GM19240 (cell line): ENCODE data around the gene SULT2B1.
A peak's percentile ranks its signal among the peaks of the same experiment; 100 is the strongest.
"Not testable (repeated sequence)": the region's sequence is repeated elsewhere in the genome, so short reads cannot be mapped to it uniquely, and the experiment has no call there.

Source experiments
- DNase-seq: peaks from one replicate; pipeline ENCODE4 v3.0.0; 2011; ENCODE audit warnings: low spot score; ENCODE audit not compliant: insufficient read length

The SULT2B1 gene

DNA sequence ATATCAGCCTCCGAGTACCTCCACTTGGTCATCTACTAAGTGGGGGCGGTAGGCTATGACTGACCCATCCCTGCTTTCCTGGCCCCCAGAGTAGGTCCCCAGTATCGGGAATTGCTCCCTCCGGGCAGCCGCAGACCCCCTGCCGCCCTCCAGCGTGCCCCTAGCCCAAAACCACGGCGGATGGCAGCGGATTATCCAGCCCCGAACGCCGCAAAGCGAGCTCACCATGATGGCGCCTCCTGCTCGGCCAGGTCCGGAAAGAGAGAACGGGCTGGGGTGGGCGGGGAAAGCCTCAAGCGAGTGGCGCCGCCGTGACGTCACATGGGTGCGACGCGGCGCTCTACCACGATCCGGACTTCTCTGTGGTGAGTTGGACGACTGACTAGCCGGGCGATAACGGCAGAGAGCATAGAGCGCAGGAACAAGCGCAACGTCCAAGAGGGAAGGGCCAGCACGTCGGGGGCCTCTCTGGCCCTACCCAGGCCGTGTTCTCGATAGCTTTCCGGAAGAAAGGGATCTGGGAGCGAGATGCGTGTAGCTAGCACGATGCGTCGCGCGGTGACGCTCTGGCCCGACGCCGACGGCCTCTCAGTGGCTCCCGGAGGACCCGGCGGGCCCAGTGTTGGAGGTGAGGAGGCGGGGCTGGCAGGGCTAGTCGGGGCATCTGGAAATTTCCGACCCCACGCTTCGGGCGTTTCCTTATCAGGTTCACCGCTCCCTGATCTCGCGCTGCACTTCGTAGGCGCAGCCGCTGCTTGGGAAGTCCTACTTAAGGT is 67.1 kb downstream of the SULT2B1 start, which contains the start of the genes RPL18 and SPHK2:
Gene RPL18, minus strand, starts transcription at position 263 of the 776 bp plus-strand sequence. Its CDS starts 35 bp downstream, at position 228.
Gene SPHK2, plus strand, starts transcription at position 591 of the 776 bp plus-strand sequence. CDS start 1,009 bp downstream, outside the sequence.
- peak; percentile 98 for DNase-seq

DNA sequence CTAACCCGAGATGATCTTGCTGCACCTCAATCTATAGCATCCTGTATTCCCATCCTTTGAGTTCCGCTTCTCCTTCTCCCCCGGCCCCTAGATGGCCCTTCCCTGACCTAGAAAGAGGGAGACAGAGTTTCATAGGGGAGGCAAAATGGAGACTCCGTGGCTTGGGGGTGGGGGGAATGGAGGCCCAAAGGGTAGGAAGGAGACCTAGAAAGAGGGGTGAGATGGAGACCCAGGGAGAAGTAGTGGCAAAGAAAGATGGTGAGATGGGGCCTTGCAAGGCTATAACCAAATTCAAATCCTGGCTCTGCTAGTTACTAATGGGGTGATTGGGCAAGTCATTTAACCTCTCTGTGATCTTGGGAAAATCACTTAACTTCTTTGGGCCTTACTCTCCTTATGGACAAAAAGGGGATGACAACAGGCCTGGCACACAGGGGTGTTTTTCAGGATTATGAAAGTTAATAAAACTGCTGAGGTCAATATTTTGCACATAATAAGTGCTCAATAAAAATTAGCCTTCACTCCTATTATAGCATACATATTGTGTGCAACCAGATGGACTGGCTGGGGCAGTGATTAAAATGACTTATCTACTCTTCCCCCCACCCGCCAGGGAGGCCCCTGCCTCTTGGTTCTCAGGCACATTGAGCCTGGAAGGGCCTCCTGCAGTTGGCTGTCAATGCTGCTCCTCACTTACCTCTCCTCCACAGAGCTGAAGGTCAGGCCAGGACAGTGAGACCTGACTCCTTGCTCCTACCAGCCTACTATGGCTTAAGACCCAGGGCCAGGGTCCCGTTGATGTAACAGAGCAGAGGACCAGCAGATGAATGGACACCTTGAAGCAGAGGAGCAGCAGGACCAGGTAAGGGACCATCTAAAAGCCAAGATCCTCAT is 68.0 kb downstream of the SULT2B1 start:
- no peak for DNase-seq

DNA sequence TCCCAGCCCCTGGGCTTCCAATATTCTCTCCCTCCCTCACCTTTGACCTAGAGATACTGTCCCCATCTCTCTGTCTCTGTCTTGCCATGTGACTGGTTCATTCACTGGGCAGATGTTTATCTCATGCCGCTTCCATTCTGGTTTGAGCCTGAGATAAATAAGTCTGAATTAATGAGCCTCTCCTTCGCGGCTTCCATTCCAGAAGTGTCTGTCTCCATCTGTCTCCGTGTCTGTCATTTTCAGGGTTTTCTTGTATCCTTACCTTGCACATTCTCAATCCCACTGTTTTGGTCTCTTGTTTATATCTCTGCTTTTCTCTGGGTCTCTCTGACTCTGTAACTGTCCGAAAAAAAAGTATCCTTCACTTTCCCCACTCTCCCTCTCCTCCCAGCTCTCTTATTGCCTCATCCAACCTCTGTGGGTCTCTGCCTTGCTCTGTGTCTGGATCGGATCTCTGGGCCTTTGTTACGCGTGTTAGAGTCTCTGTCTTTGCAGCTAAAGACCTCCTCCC is 71.6 kb downstream of the SULT2B1 start:
- DNase-seq: no peak

DNA sequence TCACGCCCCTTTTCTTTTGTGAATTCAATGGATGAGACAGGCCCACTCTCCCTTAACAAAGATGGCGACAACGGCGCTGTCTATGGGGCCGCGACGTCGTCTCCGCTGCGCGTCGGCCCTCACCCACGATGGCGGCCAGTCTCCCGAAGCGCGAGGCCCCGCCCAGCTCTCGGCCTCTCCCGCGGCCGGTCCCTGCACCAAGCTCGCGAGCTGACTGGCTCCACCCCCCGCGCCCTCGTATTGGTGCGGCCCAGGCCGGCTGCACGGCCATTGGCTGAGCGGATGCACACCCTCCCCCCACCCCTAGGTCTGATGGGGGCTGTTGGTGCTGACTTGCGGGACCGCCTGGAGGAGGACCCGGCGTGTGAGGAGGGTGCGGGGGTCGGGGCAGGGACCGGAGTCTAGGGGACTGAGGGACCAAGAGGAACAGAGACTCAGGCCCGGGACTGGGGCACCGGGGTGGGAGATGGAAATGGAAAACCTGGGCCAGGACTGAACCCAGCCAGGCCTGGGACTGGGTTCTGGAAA is 72.2 kb downstream of the SULT2B1 start:
- DNase-seq: peak; percentile 91

DNA sequence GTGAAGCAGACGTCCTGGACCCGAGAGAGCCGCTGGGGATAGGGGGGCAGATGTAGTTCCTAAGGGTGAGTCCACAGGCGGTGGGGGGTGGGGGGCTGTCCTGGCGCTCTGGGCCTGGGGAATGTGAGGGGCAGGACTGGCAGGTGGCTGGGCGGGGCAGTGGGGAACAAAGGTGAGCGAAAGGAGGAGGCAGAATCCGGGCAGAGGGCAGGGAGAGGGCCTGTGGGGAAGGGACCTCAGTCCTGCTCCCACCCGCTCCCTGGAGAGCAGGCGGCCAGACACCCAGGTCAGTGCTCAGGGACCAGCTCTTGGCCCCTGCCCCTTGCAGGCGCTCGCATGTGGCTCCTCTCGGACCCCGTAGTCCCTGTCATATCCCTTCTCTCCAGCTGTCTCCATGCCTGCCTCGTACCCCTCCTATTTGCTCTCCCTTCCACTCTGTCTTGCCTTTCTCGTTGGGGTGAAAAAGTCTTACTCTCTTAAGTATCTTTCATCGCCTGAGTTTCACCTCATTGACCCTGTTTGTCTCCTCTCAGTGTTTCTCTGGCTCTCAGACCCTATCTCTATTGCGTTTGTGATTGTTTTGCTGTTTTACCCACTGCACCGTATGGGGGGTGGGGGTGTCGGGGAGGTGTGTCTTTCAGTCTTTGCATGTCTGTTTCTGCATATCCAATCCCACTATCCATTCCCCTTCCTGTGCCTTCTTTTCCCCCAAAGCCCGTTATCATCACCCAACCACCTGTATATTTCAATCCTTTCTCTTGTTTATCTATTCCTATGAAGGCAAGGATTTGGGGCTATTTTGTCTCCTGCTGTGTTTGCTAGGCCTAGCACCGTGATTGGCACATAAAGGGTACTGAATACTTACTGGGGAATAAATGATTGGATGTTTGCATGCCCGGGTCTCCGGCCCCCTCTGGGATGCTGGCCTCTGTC is 73.1 kb downstream of the SULT2B1 start:
- DNase-seq: no peak

DNA sequence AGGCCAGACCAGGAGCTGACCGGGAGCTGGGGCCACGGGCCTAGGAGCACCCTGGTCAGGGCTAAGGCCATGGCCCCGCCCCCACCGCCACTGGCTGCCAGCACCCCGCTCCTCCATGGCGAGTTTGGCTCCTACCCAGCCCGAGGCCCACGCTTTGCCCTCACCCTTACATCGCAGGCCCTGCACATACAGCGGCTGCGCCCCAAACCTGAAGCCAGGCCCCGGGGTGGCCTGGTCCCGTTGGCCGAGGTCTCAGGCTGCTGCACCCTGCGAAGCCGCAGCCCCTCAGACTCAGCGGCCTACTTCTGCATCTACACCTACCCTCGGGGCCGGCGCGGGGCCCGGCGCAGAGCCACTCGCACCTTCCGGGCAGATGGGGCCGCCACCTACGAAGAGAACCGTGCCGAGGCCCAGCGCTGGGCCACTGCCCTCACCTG is 73.9 kb downstream of the SULT2B1 start:
- DNase-seq: no peak

DNA sequence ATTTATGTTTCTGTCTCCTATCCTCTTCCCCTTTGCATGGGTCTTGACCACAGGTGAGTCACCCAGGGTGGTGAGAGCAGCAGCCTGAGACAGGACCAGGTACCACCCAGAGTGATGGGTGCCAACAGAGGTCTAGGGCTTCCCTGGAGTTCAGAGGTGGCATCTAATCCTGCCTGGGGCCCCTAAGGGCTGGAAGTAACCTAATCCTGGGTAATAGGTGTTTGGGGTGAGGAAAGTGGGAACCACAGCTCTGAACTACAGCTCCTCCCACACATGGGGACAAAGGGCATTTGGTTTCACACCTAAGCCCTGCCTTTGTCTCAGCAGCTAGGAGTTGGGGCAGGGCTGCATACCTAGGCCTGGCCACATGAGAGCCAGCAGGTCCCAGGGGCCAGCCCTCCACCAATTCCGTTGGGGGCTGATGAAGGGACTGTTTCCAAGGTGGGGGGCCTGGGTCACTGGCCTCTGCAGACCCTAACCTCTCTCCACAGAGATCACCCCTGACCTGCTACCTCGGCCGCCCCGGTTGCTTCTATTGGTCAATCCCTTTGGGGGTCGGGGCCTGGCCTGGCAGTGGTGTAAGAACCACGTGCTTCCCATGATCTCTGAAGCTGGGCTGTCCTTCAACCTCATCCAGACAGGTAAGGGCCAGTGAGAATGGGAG is 75.4 kb downstream of the SULT2B1 start:
- no peak for DNase-seq

DNA sequence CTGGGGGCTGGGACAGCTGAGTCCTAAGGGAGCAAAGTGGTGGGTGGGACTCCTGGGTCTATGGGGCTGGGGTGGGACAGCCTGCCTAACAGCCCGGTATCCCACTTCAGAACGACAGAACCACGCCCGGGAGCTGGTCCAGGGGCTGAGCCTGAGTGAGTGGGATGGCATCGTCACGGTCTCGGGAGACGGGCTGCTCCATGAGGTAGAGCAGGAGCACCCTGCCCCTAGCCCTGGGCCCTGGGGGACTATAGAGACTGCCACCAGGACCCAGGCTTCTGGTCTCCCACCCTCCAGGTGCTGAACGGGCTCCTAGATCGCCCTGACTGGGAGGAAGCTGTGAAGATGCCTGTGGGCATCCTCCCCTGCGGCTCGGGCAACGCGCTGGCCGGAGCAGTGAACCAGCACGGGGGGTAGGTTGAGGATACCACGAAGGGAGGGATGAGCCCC is 75.9 kb downstream of the SULT2B1 start:
- DNase-seq: no peak

DNA sequence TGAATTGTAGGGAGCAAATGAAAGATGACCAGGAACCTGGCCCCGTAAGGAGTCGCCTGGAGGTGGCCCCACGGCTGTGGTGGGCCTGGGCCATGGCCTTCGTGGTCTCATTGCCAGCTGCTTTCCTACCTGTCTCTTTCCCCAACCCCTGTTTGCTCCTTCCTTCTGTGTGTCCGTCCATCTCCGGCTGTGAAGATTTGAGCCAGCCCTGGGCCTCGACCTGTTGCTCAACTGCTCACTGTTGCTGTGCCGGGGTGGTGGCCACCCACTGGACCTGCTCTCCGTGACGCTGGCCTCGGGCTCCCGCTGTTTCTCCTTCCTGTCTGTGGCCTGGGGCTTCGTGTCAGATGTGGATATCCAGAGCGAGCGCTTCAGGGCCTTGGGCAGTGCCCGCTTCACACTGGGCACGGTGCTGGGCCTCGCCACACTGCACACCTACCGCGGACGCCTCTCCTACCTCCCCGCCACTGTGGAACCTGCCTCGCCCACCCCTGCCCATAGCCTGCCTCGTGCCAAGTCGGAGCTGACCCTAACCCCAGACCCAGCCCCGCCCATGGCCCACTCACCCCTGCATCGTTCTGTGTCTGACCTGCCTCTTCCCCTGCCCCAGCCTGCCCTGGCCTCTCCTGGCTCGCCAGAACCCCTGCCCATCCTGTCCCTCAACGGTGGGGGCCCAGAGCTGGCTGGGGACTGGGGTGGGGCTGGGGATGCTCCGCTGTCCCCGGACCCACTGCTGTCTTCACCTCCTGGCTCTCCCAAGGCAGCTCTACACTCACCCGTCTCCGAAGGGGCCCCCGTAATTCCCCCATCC is 76.7 kb downstream of the SULT2B1 start:
- DNase-seq: no peak

DNA sequence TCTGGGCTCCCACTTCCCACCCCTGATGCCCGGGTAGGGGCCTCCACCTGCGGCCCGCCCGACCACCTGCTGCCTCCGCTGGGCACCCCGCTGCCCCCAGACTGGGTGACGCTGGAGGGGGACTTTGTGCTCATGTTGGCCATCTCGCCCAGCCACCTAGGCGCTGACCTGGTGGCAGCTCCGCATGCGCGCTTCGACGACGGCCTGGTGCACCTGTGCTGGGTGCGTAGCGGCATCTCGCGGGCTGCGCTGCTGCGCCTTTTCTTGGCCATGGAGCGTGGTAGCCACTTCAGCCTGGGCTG is 77.3 kb downstream of the SULT2B1 start:
- DNase-seq: no peak

DNA sequence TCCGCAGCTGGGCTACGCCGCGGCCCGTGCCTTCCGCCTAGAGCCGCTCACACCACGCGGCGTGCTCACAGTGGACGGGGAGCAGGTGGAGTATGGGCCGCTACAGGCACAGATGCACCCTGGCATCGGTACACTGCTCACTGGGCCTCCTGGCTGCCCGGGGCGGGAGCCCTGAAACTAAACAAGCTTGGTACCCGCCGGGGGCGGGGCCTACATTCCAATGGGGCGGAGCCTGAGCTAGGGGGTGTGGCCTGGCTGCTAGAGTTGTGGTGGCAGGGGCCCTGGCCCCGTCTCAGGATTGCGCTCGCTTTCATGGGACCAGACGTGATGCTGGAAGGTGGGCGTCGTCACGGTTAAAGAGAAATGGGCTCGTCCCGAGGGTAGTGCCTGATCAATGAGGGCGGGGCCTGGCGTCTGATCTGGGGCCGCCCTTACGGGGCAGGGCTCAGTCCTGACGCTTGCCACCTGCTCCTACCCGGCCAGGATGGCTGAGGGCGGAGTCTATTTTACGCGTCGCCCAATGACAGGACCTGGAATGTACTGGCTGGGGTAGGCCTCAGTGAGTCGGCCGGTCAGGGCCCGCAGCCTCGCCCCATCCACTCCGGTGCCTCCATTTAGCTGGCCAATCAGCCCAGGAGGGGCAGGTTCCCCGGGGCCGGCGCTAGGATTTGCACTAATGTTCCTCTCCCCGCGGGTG is 77.8 kb downstream of the SULT2B1 start:
- no peak for DNase-seq

DNA sequence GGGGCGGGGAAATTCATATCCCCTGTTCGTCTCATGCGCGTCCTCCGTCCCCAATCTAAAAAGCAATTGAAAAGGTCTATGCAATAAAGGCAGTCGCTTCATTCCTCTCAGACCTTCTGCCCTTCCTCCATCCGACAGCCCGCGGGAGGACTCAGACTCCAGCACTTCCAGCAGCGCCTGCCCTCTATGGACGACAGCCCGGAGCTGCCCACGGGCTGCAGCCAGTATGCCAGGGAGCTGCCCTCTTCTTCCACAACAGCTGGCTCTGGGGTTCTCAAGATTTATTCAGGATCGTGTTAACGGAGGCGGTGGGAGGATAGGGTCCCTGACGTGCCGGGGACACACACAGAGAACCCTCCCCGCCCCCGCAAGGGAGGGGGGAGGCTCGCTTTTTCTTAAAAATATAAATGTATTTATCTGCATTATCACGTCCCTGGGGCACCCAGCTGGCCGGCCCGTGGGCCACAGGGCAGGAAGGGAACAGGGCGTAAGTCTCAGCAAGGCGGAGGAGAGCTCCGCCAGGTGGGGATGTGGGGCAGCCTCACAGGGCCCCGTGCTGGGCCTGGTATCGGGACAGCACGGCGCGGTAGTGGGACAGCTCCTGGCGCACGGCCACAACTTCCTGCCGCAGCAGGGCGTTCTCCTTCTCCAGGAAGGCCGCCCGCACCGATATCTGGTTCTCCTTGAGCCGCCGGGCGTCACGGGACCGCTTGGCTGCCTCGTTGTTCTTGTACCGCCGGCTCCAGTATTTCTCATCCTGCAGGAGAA is 78.5 kb downstream of the SULT2B1 start:
- no peak for DNase-seq

DNA sequence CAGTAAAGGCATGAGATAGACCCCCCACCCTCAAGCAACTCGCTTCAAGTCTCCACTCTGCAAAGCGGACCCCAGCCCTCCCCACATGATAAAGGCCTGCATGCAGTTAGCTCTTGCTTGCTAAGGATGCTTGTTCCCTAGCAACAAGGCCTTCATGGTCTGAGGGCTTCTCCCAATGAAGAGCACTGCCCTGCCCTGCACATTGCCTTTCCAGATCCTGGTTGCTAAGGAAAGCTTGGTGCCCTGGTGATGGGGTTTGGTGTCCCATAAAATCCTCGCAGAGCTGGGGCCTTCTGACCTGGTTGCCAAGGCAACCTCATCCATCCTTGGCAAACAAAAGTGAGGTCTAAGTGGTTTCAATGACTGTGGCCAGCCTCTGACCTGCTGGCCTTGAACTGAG is 79.3 kb downstream of the SULT2B1 start:
- DNase-seq: no peak

DNA sequence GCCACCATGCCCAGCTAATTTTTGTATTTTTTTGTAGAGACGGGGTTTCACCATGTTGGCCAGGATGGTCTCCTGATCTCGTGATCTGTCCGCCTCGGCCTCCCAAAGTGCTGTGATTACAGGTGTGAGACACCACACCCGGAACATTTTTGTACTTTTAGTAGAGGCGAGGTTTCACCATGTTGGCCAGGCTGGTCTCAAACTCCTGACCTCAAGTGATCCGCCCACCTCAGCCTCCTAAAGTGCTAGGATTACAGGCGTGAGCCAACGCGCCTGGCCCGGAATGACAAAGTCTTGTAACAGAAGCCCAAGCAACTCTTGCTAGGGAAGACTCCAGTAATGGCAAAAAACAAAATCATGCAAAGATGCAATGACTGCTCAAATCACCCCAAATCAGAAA is 80.3 kb downstream of the SULT2B1 start:
- DNase-seq: not testable (repeated sequence)

DNA sequence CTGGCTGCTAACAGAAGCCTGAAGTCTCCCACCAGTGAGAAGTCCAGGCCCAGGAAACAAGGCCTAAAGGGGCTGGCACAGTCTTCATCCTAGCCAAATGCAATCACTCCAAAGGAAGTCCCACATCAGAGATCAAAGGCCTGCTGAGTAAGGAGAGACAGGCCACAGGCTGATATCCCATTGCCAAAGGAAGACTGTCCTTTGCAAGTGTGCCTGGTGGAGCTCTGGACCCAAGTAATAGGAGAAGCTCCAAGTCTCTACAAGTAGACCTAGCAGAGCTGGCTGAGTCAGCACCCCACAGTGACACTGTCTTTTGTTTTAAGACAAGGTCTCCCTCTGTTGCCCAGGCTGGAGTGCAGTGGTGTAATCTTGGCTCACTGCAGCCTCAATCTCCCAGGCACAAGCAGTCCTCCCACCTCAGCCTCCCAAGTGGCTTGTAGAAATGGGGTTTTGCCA is 80.7 kb downstream of the SULT2B1 start:
- DNase-seq: no peak

DNA sequence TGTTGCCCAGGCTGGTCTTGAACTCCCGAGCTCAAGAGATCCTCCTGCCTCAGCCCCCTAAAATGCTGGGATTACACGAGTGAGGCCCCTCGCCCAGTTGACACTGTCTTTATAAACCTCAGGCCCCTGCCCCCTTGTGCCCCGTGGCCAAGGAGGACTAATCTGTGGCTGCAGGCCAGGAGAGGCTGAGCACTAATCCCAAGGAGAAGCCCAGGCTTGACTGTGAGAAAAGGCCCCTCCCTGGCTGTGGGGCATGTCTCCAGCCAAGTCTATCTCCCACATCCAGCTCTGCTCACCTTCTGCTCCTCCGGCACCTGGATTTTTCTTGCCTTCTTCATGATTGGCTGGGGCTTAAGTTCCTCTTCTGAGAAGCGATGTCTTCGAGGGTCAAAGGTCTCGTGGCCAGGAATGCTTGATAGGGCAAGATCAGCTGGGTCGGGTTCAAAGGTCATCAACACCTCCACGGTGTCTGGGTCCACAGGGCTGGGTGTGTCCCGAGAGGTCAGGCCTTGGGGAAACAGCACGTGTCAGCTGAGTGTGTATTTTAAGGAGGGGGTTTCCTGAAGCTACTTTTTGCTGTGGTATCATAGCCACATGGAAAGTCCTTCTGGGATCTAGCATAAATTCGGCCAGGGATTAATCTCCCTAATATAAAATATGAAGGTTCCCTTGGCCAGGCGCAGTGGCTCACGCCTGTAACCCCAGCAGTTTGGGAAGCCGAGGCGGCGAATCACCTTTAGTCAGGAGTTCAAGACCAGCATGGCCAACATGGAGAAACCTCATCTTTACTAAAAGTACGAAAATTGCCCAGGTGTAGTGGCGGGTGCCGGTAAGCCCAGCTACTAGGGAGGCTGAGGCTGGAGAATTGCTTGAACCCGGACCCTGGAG is 81.4 kb downstream of the SULT2B1 start:
- no peak for DNase-seq

DNA sequence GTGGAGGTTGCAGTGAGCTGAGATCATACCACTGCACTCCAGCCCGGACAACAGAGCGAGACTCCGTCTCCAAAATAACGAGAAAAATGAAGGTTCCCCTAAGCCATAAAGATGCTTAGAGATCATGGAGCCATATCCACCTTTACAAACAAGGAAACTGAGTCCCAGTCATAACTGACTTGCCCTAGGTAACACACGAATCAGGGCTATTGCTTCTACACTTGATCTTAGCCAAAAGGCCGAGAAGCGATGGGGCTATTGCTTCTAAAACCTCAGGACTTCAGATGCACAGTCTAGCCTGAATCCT is 82.0 kb downstream of the SULT2B1 start:
- no peak for DNase-seq
